Parathyroid adenoma (tissue), 2 donors: ENCODE measurements around the gene LGMN.

Experiments
- H2AFZ ChIP-seq: fragments of 300-600 bp; sonication (generic); one replicate; pipeline ENCODE4 v1.7.0; 2017; ENCODE audit warnings: antibody characterized with exemption, mild to moderate bottlenecking
- H3K27ac ChIP-seq: fragments of 300-600 bp; sonication (generic); one replicate; pipeline ENCODE4 v1.7.0; 2017
- H3K27me3 ChIP-seq: fragments of 300-600 bp; sonication (generic); one replicate; pipeline ENCODE4 v1.7.0; 2017; ENCODE audit warnings: low read length; ENCODE audit not compliant: control insufficient read depth, insufficient read depth
- H3K36me3 ChIP-seq: fragments of 300-600 bp; sonication (generic); one replicate; pipeline ENCODE4 v1.7.0; 2017; ENCODE audit warnings: low read length; ENCODE audit not compliant: control insufficient read depth, insufficient read depth
- H3K4me1 ChIP-seq: fragments of 300-600 bp; sonication (generic); one replicate; pipeline ENCODE4 v1.7.0; 2017; ENCODE audit warnings: control low read depth
- H3K4me2 ChIP-seq: fragments of 300-600 bp; sonication (generic); one replicate; pipeline ENCODE4 v1.7.0; 2017; ENCODE audit warnings: low read length
- H3K4me3 ChIP-seq: fragments of 300-600 bp; sonication (generic); one replicate; pipeline ENCODE4 v1.7.0; 2017; ENCODE audit warnings: low read depth, low read length
- H3K79me2 ChIP-seq: fragments of 300-600 bp; sonication (generic); one replicate; pipeline ENCODE4 v1.7.0; 2017; ENCODE audit warnings: control low read depth
- H3K9ac ChIP-seq: fragments of 300-600 bp; sonication (generic); one replicate; pipeline ENCODE4 v1.7.0; 2017; ENCODE audit warnings: mild to moderate bottlenecking
- H3K9me3 ChIP-seq: fragments of 300-600 bp; sonication (generic); one replicate; pipeline ENCODE4 v1.7.0; 2017; ENCODE audit warnings: low read length; ENCODE audit not compliant: control insufficient read depth
- TF ChIP-seq, protein P1 (sequence below): fragments of 300-600 bp; sonication (generic); IDR thresholded peaks from one replicate; pipeline ENCODE4 v1.7.0; 2017; ENCODE audit warnings: antibody characterized with exemption, mild to moderate bottlenecking
- donor health status: primary hyperparathyroidism.

The LGMN gene

DNA sequence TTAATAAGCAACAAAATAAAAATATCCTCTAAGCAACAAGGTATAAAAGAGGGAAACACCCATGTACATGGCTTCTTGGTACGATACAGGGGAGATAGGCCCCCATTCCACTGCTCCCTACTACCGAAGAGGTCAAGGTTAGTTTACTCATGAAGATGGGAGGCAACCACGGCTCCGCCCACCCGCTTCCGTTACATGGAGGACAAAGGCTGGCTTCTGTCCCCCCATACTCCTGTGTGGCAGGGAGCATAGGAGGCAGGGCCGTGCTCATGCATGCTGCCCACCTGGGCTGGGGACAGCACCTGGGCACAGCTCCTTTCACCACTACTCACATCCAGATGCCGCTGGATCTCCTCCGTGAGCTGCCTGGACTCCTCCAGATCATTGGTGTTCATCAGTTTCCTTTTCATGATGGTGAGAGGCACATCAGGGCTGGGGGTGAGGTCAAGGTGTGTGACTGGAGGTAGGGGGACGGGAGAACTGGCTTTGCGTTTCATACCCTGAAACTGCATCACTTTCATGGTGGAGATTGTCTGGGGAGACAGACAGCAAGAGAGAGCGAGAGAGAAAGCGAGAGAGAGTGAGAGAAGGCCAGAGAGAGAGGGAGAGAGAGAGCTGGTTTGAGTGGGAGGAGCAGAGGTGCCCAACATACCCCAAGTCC, 39.0 kb downstream of the LGMN start:
- Histone ChIP-seq H3K27ac (no peak overlapping the region), H3K4me2 (no peak overlapping the region), H3K9me3 (no peaks in the 10 kb centered on the region), H3K4me3 (no peak overlapping the region), H3K9ac (no peak overlapping the region), H3K36me3 (no peaks in the 10 kb centered on the region), H3K4me1 (no peaks in the 10 kb centered on the region), H2AFZ (no peak overlapping the region), H3K27me3 (no peaks in the 10 kb centered on the region), H3K79me2 (no peaks in the 10 kb centered on the region)
- TF ChIP-seq, protein P1, sequence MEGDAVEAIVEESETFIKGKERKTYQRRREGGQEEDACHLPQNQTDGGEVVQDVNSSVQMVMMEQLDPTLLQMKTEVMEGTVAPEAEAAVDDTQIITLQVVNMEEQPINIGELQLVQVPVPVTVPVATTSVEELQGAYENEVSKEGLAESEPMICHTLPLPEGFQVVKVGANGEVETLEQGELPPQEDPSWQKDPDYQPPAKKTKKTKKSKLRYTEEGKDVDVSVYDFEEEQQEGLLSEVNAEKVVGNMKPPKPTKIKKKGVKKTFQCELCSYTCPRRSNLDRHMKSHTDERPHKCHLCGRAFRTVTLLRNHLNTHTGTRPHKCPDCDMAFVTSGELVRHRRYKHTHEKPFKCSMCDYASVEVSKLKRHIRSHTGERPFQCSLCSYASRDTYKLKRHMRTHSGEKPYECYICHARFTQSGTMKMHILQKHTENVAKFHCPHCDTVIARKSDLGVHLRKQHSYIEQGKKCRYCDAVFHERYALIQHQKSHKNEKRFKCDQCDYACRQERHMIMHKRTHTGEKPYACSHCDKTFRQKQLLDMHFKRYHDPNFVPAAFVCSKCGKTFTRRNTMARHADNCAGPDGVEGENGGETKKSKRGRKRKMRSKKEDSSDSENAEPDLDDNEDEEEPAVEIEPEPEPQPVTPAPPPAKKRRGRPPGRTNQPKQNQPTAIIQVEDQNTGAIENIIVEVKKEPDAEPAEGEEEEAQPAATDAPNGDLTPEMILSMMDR = no peak

DNA sequence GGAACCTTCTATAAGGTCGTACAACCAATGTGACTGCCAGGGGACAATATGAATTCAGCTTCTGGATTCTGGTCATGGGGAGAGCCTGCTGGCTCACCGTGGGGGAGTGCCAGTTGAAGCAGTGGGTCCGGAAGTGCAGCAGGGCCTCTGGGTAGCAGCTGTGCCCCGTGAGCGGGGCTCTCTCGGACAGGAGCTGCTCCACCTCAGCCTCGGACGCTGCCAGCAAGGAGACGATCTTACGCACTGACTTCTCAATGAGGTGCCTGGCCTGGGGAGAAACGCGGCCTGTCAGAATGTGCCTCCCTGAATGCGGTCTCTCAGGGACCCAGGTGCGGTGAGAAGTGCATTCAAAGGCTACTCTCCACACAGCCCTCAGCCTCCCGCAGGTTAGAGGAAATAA, 42.0 kb downstream of the LGMN start:
- H2AFZ ChIP-seq = no peak overlapping the region
- no peaks in the 10 kb centered on the region for H3K27me3 ChIP-seq
- H3K9me3 ChIP-seq = no peaks in the 10 kb centered on the region
- H3K4me2 ChIP-seq = no peak overlapping the region
- no peaks in the 10 kb centered on the region for H3K79me2 ChIP-seq
- no peak overlapping the region for H3K4me3 ChIP-seq
- H3K27ac ChIP-seq = no peak overlapping the region
- no peaks in the 10 kb centered on the region for H3K36me3 ChIP-seq
- TF ChIP-seq, protein P1 = no peak
- H3K4me1 ChIP-seq = no peaks in the 10 kb centered on the region
- no peak overlapping the region for H3K9ac ChIP-seq

DNA sequence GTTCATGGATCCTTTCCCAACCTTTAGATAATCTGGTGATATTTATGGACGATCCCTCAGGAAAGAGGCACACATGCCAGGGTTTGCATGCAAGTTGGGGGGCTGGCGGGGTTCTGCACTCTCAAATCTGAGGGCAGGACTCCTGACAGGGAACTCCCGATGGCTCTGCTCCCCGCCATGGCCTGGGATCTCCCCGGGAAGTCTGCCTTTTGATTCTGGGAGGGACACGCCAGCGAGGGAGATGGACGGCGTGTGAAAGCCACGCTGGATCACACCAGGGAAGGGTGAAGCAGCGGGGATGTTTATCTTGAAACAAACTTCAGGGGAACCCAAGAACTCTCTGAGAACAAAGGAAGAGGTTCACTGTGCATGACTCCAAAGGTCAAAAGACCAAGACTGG, 43.6 kb downstream of the LGMN start:
- Histone ChIP-seq H3K36me3 (no peaks in the 10 kb centered on the region), H3K9ac (no peak overlapping the region), H3K27me3 (no peaks in the 10 kb centered on the region), H3K4me1 (no peaks in the 10 kb centered on the region), H3K27ac (no peak overlapping the region), H3K4me2 (no peak overlapping the region), H3K79me2 (no peaks in the 10 kb centered on the region), H3K4me3 (no peak overlapping the region), H3K9me3 (no peaks in the 10 kb centered on the region), H2AFZ (no peak overlapping the region)
- TF ChIP-seq, protein P1 = no peak

DNA sequence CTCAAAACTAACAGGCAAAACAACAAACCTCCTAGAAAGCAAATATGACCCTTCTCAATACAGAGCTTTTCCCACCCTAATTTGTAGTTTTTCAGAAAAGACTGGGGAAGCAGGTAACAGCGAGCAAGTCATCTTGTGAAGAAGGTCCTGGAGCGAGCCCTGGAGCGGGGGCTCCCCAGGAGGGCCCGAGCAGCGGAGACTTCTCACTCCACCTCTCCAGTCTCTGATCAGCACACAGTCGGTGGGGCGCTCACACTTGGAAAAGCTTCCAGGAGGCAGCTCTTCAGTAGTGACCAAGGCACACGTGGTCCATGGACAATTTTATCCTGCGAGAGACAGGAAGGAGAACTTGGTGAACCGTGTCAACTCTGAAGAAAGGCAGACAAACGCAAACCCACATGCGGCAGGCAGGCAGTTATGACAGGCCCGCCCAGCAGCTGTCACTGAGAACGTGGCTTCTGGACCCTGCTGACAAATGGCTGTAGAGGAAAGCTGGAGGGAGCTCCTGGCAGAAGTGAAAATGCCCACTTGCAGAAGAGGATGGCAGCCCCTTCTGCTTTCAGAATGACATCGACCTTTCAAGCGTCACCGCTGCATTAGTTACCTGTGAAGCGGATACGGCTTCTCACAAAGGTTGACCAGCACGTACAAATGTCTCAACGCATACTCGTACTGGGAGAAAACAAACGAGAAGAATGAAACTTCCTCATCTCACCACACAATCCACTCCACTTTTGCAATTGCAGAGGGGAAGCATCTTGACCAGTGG, 44.2 kb downstream of the LGMN start:
- no peak overlapping the region for H3K27ac ChIP-seq
- no peaks in the 10 kb centered on the region for H3K27me3 ChIP-seq

More for the DNA sequence above, 44.2 kb downstream of the LGMN start:
- Histone ChIP-seq H3K79me2 (no peaks in the 10 kb centered on the region), H3K9ac (no peak overlapping the region), H3K4me3 (no peak overlapping the region), H3K36me3 (no peaks in the 10 kb centered on the region), H2AFZ (no peak overlapping the region), H3K4me1 (no peaks in the 10 kb centered on the region), H3K4me2 (no peak overlapping the region), H3K9me3 (no peaks in the 10 kb centered on the region)
- TF ChIP-seq, protein P1 = no peak
